GM12891 (cell line): ENCODE data around the gene ACSL3. TPM values are rescaled to one million over a fixed set of nuclear protein-coding genes. Genes with fewer than 3 reads are reported as not detected.

ENCODE experiments used
- DNase-seq: peaks from one replicate; pipeline ENCODE4 v3.0.0; 2011; ENCODE audit warnings: low spot score; ENCODE audit not compliant: insufficient read length
- FAIRE-seq: peaks from 2 replicates; lab custom pipeline; 2011; peaks lifted over from hg19 to GRCh38; lab: Jason Lieb, UNC
- PAX5 ChIP-seq: IDR thresholded peaks from 2 replicates; pipeline ENCODE4 v1.6.1; 2011; ENCODE audit warnings: low read length, moderate library complexity, mild to moderate bottlenecking; ENCODE audit not compliant: insufficient read depth, severe bottlenecking
- POLR2A ChIP-seq: IDR thresholded peaks from 2 replicates; pipeline ENCODE4 v1.6.1; 2011; ENCODE audit warnings: low read depth, low read length, control low read depth
- POLR2AphosphoS5 ChIP-seq: IDR thresholded peaks from 2 replicates; pipeline ENCODE4 v1.6.1; 2011; ENCODE audit warnings: low read depth, low read length, control low read depth
- POU2F2 ChIP-seq: IDR thresholded peaks from 2 replicates; pipeline ENCODE4 v1.6.1; 2011; ENCODE audit warnings: low read depth, mild to moderate bottlenecking, control low read depth, low read length, moderate library complexity
- SPI1 ChIP-seq: IDR thresholded peaks from 2 replicates; pipeline ENCODE4 v1.6.1; 2011; ENCODE audit warnings: low read depth, low read length, control low read depth
- TAF1 ChIP-seq: IDR thresholded peaks from 2 replicates; pipeline ENCODE4 v1.6.1; 2011; ENCODE audit warnings: low read depth, low read length, control low read depth
- polyA plus RNA-seq: library from polyadenylated mRNA; unstranded; fragments of >200 nt; gene quantifications from one replicate; pipeline ENCODE4 v1.2.1, GENCODE V29; 2012; ENCODE audit warnings: low read depth, missing spikeins, inconsistent platforms; ENCODE audit not compliant: missing spikeins

ACSL3 gene
- polyA plus RNA-seq: 21.6 TPM

DNA sequence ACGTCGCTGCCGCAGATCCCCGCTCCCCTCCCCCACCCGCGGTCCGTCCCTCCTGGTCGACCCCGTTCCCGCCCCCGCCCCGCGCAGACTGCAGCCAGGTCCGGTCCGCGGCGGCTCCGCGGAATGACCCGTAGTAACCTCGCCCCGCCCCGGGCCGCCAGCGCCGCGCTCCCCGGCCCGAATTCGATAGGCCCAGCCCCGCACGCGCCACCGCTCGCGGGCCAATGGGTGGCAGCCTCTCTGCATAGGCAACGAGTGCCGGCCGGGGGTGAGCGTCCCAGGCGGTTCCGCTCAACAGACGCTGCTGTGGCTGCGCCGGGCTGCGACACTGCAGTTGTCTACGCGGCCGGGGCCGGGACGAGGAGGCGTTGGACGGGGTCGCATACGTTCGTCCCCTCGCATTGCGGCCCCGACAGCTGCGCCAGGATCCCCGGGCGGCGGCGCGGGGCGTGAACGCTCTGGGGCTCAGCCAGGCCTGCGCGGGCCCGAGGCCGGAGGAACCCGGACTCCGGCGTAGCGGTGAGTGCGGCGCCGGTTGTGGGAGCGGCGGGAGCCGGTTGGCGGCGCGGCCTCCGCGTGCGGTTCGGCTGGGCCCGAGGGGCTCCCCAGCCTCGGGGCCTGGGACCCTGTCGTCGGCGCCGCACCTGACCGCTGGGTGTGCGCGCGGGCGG lies at the start of gene ACSL3:
Gene ACSL3 (plus strand): TSS at position 297 of the 671 bp plus-strand sequence. CDS start 47,737 bp downstream, outside the sequence.
- TF ChIP-seq POLR2A (peak; percentile 91), PAX5 (peak; percentile 64), SPI1 (0 out of 2 replicates have a peak, but pooled peaks have one; percentile 23), POU2F2 (peak; percentile 89), TAF1 (peak; percentile 94), POLR2AphosphoS5 (peak; percentile 93)
- peak; percentile 94 for FAIRE-seq
- DNase-seq: peak; percentile 93

DNA sequence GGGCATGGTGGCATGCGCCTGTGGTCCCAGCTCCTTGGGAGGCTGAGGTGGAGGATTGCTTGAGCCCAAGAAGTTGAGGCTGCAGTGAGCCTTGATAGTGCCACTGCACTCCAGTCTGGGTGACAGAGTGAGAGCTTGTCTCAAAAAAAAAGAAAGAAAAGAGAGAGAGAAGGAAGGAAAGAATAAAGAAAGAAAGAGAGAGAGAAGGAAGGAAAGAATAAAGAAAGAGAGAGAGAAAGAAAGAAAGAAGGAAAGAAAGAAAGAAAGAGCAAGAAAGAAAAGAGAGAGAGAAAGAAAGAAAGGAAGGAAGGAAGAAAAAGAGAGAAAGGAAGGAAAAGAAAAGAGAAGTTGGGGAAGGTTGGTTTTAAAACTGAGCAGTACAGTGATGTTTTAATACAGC lies 49.0 kb upstream of the ACSL3 start:
- TF ChIP-seq POLR2AphosphoS5 (no peak), SPI1 (no peak), TAF1 (no peak), PAX5 (no peak), POLR2A (no peak), POU2F2 (no peak)
- no peak for DNase-seq
- FAIRE-seq: no peak

DNA sequence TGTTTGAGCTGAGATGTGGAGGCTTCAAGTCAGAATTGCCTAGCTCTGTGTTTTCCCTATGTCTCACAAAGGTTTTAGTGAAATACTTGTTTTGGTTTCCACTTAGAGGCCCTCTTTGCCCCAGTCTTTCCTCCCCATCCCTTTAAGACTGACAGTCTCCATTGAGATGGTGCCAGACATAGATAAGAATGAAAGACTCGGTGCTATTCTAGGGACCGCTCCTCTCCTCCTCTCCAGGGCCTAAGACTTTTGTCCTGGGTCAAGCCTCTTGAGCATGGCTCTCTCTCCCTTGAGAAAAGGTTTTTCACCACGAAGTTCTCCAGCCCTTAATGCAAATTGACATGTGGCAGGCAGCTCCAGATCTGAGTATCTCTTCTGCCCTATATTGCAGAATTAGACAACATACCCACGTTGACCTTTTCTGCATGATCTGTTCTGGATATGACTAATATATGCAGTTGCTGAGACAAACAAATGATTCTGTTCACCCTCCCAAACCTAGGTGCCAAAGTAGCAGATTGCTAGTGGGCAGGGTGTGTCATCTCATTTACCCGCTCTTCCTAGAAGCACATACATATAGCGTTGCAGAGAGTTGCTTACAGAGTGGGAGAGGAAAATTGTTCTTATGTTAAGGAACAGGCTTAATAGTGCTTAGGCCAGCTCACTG lies 47.5 kb upstream of the ACSL3 start:
- TF ChIP-seq POU2F2: peak; percentile 89
- no peak for TF ChIP-seq SPI1
- peak; percentile 48 for DNase-seq
- peak; percentile 94 for FAIRE-seq

DNA sequence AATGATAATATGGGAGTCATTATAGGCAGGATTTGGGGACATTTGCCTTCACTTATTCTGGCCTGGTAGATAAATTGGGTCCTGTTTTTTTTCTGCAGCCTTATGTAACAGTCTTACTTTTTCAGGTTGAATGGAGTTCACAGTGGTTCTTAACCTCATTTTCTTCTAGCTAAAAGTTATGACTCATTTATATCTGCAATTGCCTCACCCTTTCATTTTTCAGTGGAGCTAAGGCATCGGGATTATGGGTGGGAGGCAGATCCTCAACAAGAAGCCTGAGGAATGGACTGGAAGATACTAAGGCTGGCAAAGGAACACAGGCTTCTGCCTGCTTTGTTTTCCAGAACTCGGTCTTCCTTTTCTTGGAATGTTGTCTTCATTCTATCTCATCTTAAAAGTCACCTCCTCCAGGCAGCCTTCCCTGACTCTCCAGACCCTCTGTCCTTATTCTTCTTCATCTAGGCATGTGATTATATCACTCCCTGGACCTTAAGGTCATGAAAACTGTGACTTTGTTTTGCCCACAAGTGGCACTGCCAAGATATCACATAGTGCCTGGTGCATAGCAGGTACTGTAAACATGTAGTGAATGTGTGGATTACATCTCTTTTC lies 41.0 kb upstream of the ACSL3 start:
- DNase-seq (no peak), FAIRE-seq (no peak)

DNA sequence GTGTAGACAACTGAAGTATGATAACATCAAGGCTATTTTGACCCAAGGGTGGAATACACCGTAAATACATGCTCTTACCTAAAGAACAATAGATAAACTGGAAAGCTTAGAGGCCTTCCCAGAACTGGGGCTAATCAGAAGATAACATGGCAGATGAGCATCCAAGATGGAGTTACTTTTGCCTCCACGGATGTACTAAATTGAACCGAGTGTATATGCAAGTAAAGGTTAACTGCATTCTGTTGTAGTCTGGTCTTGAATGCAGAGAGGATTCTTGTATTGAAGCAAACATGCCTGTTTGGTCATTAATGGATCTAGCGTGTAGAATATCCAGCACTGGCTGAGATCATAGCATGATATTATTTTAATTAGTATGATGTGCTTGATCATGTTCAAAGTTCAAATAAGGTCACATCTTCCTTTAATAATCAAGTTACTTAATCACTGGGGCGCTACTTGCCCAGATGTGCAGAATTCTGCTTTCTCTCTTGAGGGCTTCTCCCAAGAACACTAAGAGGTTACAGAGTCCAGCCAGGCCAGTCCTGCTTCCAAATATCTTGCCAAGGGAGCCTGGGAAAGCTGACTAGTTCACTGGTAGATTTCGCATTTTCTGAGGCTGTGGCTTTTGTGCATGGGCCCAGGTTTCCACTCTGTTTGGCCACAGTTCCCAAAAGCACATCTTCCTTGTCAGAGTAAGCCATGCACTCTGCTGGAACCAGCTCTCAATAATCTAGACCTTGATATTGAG lies 37.5 kb upstream of the ACSL3 start:
- DNase-seq (no peak), FAIRE-seq (no peak)
- TF ChIP-seq PAX5: no peak
- TF ChIP-seq TAF1: no peak
- TF ChIP-seq SPI1: no peak
- no peak for TF ChIP-seq POLR2A
- TF ChIP-seq POU2F2: no peak
- TF ChIP-seq POLR2AphosphoS5: no peak

More for the DNA sequence above, 41.0 kb upstream of the ACSL3 start:
- TF ChIP-seq POLR2AphosphoS5: no peak
- TF ChIP-seq PAX5: no peak
- TF ChIP-seq TAF1: no peak
- no peak for TF ChIP-seq POU2F2
- no peak for TF ChIP-seq SPI1
- TF ChIP-seq POLR2A: no peak

DNA sequence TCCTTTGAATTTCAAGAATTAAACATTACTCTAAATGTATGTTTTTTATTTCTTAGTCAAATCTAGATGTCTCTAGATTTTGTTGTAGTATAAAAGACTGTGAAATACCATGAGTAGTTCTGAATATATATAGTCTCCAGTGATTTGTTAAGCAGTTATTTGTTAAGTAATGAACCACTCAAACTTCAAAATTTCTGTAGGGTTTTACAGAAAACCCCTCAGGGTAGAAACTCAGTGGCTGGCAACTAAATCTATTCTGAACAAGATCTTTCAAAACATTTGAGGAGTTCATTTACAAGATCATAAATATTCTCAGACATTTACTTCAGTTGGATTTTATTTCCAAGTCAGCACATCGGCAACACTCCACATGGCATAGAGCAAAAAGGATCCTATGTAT lies 35.8 kb upstream of the ACSL3 start:
- FAIRE-seq (no peak), DNase-seq (no peak)
- TF ChIP-seq POLR2A (no peak), PAX5 (no peak)

DNA sequence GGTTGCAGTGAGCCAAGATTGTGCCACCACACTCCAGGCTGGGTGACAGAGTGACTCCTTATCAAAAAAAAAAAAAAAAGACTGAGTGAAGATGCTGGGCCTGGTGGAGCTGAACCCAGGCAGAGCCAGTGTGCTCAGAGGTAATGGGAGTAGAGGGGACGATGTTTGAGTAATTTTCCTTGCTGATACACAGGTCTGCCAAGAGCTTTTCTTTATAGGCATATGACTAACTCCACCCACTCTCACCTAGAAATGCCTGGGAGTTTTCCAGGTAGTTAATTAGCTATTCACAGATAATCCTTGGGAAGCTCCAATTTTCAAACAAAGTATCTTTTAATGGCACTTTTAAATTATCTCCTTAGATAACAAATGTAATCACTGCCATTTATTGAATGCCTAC lies 33.4 kb upstream of the ACSL3 start:
- no peak for FAIRE-seq
- DNase-seq: no peak
- TF ChIP-seq POLR2AphosphoS5 (no peak), SPI1 (no peak), POLR2A (no peak), POU2F2 (no peak), TAF1 (no peak), PAX5 (no peak)

DNA sequence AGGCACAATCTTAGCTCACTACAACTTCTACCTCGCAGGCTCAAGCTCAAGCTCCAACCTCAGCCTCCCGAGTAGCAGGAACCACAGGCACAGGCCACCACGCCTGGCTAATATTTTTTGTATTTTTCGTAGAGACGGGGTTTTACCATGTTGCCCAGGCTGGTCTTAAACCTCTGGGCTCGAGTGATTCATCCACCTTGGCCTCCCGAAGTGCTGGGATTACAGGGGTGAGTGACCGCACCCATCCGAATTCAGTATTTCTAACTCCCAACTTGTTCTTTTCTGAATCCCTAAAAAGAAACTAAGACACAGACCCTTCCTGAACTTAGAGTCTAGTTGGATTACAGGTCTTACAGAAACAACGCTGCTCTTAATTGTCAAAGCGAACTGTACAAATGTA lies 32.3 kb upstream of the ACSL3 start:
- no peak for FAIRE-seq
- TF ChIP-seq POLR2AphosphoS5: no peak

DNA sequence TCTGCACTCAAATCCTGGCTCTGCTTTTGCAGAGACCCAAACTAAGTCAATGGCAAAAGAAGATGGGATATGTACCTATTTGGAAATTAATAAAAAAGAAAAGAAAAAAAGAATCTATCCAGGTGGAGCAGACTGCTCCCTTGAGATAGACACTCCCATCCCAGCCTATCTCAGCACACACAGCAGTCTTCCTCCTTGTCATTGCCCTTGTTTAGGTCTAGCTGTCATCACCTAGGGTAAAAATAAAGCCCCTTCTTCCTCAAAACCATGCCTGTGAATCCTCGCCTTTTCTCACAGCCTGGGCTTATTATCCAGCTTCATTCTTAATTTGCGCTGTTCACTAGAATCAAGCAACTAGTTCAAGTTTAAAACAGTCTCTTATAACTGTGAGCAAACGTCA lies 30.7 kb upstream of the ACSL3 start:
- DNase-seq (no peak), FAIRE-seq (no peak)
- TF ChIP-seq PAX5: no peak

More for the DNA sequence above, 32.3 kb upstream of the ACSL3 start:
- no peak for DNase-seq

DNA sequence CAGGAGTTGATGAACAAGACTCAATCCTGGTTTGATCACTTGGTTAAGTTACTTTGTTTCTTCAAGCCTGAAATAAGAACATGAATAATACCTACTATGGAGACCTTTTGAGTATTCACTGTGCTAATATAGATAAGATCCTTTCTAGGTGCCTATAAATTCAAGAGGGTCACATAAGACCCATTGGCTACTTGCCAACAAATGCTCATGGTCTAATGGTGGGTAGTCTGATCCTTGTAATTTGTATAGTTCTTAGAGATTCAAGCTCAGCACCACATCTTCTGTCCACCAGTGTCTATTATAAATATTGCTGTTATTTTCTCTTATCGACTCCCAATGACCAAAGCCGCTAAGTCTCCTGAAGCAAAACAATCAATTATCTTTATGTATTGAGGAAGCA lies 27.4 kb upstream of the ACSL3 start:
- no peak for TF ChIP-seq TAF1
- no peak for TF ChIP-seq PAX5
- TF ChIP-seq POU2F2: no peak
- TF ChIP-seq POLR2AphosphoS5: no peak
- no peak for TF ChIP-seq POLR2A
- TF ChIP-seq SPI1: no peak
- no peak for FAIRE-seq
- no peak for DNase-seq
